HG03565 (cell line): ENCODE results near the gene SLC36A3.
"Not testable (repeated sequence)": the region's sequence is repeated elsewhere in the genome, so short reads cannot be mapped to it uniquely, and the experiment has no call there.

Experiments used
- ATAC-seq: cut with Tn5 transposase; IDR thresholded peaks from one replicate; pipeline ENCODE4 v1.9.1; 2021; ENCODE audit warnings: mild to moderate bottlenecking, moderate library complexity; ENCODE audit not compliant: unreplicated experiment

SLC36A3 gene

DNA sequence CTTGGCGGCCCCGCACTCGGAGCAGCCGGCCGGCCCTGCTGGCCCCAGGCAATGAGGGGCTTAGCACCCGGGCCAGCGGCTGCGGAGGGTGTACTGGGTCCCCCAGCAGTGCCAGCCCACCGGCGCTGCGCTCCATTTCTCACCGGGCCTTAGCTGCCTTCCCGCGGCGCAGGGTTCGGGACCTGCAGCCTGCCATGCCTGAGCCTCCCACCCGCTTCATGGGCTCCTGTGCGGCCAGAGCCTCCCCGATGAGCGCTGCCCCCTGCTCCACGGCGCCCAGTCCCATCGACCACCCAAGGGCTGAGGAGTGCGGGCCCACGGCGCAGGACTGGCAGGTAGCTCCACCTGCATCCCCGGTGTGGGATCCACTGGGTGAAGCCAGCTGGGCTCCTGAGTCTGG lies 5.7 kb upstream of the SLC36A3 start:
- ATAC-seq: not testable (repeated sequence)

- ATAC-seq: no peak
These were observed 5.3 kb downstream of the SLC36A3 start for GRCh38 chr5:151298063-151298855.

GRCh38 chr5:151296974-151297373 lies 6.6 kb downstream of the SLC36A3 start:
- no peak for ATAC-seq

GRCh38 chr5:151296478-151296830 lies 7.1 kb downstream of the SLC36A3 start:
- no peak for ATAC-seq

GRCh38 chr5:151295791-151296477 lies 7.6 kb downstream of the SLC36A3 start:
- no peak for ATAC-seq

DNA sequence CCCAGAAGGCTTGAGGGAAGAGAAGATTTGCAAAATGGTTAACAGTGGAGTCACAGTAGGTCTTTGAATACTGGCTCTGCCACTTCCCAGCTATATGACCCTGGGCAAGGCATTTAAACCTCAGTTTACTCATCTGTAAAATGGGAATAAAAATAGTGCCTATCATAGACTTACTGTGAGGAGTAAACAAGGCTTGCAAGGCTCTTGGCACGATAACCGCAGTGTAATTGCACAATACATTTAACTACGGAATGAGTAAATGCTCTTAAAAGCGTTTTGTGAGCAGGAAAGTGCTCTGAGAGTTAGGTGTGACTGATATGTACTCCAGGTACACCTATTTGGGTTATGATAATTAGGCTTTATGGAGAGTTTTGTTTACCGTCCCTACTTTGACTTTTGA lies 8.4 kb downstream of the SLC36A3 start:
- no peak for ATAC-seq

DNA sequence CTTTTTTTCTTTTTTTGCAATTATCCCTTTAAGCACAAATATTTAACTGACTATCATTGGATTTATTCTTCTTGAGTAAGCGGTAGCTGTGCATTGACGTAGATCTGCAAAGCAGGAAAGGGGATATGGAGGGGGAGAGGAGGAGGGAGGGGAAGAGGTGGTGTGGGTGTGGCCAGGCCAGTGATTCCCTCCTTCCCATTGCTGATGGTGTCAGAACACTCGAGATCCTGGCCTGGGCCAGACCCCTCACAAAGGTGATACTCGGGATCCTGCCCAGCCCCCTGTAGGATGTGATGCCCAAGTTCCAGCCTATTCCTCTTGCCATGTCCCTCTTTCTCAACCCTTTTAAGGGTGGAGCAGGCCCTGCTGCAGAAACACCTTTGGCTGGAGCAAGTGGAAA lies 9.9 kb downstream of the SLC36A3 start:
- no peak for ATAC-seq

GRCh38 chr5:151288180-151288579 lies 15.4 kb downstream of the SLC36A3 start:
- ATAC-seq: no peak

DNA sequence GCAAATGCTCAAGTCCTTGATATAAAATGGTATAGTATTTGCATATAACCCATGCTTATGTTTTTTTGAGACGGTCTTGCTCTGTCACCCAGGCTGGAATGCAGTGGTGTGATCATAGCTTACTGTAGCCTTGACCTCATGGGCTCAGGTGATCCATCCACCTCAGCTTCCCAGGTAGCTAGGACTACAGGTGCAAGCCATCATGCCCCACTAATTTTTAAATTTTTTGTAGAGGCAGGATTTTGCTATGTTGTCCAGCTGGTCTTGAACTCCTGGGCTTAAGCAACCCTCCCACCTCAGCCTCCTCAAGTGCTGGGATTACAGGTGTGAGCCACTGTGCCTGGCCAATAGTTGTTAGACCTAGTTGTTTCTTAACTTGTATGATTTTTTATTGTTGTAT lies 17.3 kb downstream of the SLC36A3 start:
- ATAC-seq: no peak

DNA sequence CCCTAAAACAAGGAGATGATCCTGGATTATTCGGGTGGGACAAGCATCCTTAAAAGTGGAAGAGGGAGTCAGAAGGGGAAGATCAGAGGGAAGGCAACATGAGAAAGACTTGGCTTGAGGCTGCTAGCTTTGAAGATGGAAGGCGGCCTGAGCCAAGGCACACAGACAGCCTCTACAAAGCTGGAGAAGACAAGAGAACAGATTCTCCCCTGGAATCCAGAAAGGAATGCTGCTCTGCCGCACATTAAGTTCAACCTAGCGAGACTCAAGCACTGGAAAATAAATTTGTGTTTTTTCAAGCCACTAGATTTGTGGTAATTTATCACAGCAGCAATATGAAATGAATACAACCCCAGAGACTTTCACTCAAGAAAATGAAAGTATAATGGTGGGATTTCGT lies 17.9 kb downstream of the SLC36A3 start:
- ATAC-seq: no peak

DNA sequence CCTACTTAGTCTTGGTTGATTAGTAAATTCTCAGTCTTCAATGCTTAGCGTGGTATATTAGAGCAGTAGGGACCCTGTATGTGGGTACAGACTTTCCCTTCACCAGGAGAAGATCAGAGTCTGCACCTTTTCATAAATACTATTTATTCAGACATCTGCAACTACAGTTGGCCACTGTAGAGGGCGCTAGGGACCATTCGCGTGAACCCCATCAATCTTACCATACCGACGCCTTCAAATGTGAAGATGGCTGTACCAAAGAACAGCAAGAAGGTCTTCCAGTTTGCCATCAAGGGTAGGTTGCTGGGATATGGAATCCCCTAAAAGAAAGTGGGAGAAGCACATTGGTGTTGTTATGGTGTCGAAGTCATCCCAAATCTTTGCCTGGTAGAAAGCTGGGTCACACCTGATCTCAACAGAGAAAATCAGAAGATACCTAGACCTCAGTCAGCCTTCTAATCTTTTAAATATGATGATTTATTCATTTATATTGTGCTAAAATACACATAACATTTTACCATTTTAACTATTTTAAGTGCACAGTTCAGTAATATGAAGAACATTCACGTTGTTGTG lies 19.1 kb downstream of the SLC36A3 start:
- no peak for ATAC-seq

GRCh38 chr5:151283120-151283825 lies 20.3 kb downstream of the SLC36A3 start:
- no peak for ATAC-seq

DNA sequence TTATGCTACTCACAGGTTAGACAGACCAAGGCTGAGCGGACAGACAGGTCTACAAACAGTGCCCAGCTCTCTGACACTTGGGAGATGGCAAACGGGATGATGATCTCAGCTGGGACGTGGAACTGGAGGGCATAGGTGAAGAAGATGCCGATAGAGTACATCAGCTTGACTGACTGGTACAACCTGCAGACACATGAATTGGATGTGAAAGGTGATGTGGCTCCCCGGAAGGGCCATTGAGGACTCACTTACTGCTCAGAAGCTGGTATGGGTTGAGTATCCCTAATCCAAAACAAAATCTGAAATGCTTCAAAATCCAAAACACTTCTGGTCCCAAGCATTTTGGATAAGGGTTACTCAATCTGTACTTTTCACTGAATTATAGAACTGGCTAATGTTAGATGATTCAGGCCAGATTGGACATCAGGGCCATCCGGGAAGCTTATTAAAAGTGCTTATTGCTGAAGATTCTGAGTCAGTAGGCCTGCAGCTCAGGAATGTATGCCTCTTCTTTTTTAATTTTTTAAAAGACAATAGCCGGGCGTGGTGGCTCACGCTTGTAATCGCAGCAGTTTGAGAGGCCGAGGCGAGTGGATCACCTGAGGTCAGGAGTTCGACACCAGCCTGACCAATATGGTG lies 22.4 kb downstream of the SLC36A3 start:
- no peak for ATAC-seq

DNA sequence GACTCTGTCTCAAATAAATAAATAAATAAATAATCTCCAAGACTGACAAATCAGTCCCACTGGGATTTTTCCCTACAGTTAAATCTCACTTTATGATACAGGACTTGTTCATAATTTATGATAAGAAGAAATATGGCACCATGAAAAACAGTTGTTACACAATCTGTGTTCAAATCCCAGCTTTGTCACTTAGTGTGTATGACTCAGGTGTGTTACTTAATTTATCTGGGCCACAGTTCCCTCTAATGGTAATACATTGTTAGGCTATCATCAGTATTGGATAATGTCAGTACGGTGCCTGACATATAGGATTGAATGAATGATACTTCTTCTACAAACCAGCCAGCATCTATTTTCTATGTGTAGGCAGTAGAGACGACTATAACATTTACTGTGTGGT lies 23.1 kb downstream of the SLC36A3 start:
- ATAC-seq: no peak

DNA sequence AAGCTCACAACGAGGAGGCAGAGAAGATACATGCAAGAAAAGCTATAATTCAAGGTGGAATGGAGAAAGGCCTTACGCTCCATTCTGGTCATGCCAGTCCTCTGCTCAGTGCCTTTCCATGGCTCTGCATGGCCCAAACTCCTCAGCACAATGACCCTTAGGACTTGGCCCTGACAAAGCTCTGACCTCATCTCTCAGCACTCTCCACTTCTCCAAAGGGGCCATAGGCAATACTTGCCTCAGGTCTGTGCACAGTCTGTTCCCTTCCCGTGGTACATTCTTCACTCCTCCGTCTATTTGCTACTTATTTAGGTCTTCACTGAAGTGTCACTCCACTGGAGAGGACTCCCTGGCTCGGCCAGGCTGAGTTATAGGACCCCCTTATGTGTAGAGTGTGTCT lies 24.7 kb downstream of the SLC36A3 start:
- ATAC-seq: no peak

GRCh38 chr5:151275803-151276202 lies 27.8 kb downstream of the SLC36A3 start:
- ATAC-seq: no peak

DNA sequence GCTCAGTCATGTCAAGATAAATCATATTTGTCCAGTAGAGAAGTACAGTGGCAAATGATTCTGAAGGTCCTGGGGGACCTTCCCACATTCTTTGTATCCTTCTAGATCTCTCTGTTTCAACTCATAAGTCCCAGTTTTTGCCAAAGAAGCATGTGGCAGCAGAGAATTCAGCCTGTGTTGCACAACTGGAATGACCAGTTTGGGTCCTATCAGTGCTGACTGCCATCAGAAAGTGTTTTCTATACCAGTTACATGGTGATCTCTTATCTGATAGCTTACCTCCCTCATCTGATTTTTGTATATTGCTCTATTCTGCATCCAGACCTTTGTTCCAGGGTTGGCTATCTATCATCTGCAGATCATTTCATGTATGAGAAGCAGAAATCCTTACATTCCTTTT lies 28.9 kb downstream of the SLC36A3 start:
- no peak for ATAC-seq

GRCh38 chr5:151271336-151271735 lies 32.2 kb downstream of the SLC36A3 start:
- ATAC-seq: no peak

DNA sequence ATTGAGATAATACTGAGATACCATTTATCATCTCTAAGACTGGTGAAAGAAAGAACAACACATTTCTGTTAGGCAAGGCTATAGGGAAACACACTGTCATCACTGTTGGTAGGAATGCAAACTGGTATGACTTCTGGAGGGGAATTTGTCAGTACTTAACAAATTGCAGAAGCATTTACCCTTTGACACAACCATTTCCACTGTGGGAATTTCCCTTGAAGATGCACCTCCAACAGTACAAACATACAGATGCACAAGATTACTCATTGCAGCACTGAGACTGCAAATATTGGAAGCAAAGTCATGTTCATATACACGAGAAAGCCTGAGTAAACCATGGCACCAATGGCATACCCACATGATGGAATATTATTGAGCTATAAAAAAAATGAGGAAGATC lies 33.0 kb downstream of the SLC36A3 start:
- ATAC-seq: peak; percentile 89

DNA sequence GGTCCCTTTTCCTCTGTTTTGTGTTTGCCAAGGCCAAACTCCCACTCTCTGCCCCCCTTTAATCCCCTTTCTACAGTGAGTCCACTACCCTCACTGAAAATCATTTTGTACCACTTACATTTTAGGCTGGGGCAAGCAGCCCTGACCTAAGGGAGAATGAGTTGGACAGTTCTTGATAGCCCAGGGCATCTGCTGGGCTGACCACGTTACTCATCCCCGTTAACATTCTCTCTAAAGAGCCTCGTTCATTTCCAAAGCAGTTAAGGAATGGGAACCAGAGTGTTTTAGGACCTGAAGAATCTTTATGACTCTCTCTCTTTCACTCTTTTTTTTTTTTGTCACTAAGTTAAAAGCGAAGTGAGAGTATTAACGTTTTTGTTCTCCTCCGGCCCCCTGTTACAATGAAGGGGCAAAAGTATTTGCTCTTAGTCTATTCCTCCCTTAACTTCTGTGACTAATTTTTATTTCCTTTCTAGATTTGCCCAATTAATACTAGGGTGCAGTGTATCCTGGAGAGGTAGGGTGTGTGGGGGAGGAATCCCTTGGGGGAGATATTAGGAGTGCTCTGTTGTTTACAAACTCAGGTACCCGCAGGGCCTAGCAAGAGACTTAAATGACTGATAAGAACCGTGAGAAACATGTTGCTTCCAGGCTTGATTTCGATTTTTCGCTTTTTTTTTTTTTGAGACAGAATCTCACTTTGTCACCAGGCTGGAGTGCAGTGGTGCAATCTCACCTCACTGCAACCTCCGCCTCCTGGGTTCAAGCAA lies 35.9 kb downstream of the SLC36A3 start:
- no peak for ATAC-seq
